Neural progenitor cell (in vitro differentiated cells): ENCODE results near the gene PSMA1. TPM values are rescaled to one million over a fixed set of nuclear protein-coding genes. Genes with fewer than 3 reads are reported as not detected.

Source experiments
- DNase-seq: peaks from one replicate; pipeline ENCODE4 v3.0.0-alpha.2; 2016; ENCODE audit warnings: low spot score
- H2AFZ ChIP-seq: fragments of 200-600 bp; sonication (generic); replicated peaks from 2 replicates; pipeline ENCODE4 v1.6.1; 2016; ENCODE audit warnings: antibody characterized with exemption
- H3F3A ChIP-seq: fragments of 200-600 bp; sonication (generic); 2 replicates; pipeline ENCODE4 v1.6.1; 2016; ENCODE audit warnings: antibody characterized with exemption, low read depth
- H3K27ac ChIP-seq: fragments of 200-600 bp; sonication (generic); 2 replicates; pipeline ENCODE4 v1.5.1; 2016; ENCODE audit warnings: mild to moderate bottlenecking
- H3K27me3 ChIP-seq: fragments of 200-600 bp; sonication (generic); 2 replicates; pipeline ENCODE4 v1.6.1; 2016; ENCODE audit warnings: mild to moderate bottlenecking, moderate library complexity
- H3K36me3 ChIP-seq: fragments of 200-600 bp; sonication (generic); 2 replicates; pipeline ENCODE4 v1.5.1; 2016
- H3K4me1 ChIP-seq: fragments of 200-600 bp; sonication (generic); 2 replicates; pipeline ENCODE4 v1.6.1; 2016; ENCODE audit warnings: mixed run types
- H3K4me2 ChIP-seq: fragments of 200-600 bp; sonication (generic); 2 replicates; pipeline ENCODE4 v1.6.1; 2016
- H3K4me3 ChIP-seq: fragments of 200-600 bp; sonication (generic); 2 replicates; pipeline ENCODE4 v1.5.1; 2016
- H3K79me2 ChIP-seq: fragments of 200-600 bp; sonication (generic); 2 replicates; pipeline ENCODE4 v1.6.1; 2016; ENCODE audit warnings: low read depth
- H3K9ac ChIP-seq: fragments of 200-600 bp; sonication (generic); 2 replicates; pipeline ENCODE4 v1.6.1; 2016
- H3K9me3 ChIP-seq: fragments of 200-600 bp; sonication (generic); 2 replicates; pipeline ENCODE4 v1.5.1; 2016; ENCODE audit warnings: low read depth
- H4K20me1 ChIP-seq: fragments of 200-600 bp; sonication (generic); 2 replicates; pipeline ENCODE4 v1.6.1; 2016; ENCODE audit warnings: low read depth
- H3K27ac Mint-ChIP-seq: 3 replicates; pipeline ENCODE4 v1.8.0; 2021; ENCODE audit warnings: mixed read lengths
- H3K27me3 Mint-ChIP-seq: 2 replicates; pipeline ENCODE4 v1.8.0; 2022; ENCODE audit warnings: low read depth, mild to moderate bottlenecking, inconsistent platforms, moderate library complexity, mixed read lengths; ENCODE audit not compliant: insufficient read depth
- H3K36me3 Mint-ChIP-seq: 3 replicates; pipeline ENCODE4 v1.8.0; 2021; ENCODE audit warnings: mixed read lengths
- H3K4me1 Mint-ChIP-seq: 3 replicates; pipeline ENCODE4 v1.8.0; 2021; ENCODE audit warnings: mixed read lengths
- H3K4me3 Mint-ChIP-seq: 3 replicates; pipeline ENCODE4 v1.8.0; 2021; ENCODE audit warnings: mild to moderate bottlenecking, moderate library complexity, mixed read lengths
- H3K9me3 Mint-ChIP-seq: 3 replicates; pipeline ENCODE4 v1.8.0; 2020; ENCODE audit warnings: mixed read lengths
- EZH2 ChIP-seq: fragments of 200-600 bp; sonication (generic); IDR thresholded peaks from 2 replicates; pipeline ENCODE4 v1.6.1; 2017; ENCODE audit warnings: antibody characterized with exemption, mild to moderate bottlenecking, moderate library complexity
- EZH2phosphoT487 ChIP-seq: fragments of 200-600 bp; sonication (generic); IDR thresholded peaks from 2 replicates; pipeline ENCODE4 v1.6.1; 2017; ENCODE audit warnings: antibody characterized with exemption
- total RNA-seq: library from RNA; depleted of rRNA; stranded (reverse); fragments of >200 nt; gene quantifications from 2 replicates; pipeline ENCODE4 v1.2.3, GENCODE V29; 2015; ENCODE audit warnings: low replicate concordance
- TF ChIP-seq, protein P1 (sequence below): fragments of 200-600 bp; sonication (generic); IDR thresholded peaks from 2 replicates; pipeline ENCODE4 v1.5.1; 2017; ENCODE audit warnings: antibody characterized with exemption, mild to moderate bottlenecking

The PSMA1 gene
- total RNA-seq, 1 donor from 2014 or later, result 271 TPM

DNA sequence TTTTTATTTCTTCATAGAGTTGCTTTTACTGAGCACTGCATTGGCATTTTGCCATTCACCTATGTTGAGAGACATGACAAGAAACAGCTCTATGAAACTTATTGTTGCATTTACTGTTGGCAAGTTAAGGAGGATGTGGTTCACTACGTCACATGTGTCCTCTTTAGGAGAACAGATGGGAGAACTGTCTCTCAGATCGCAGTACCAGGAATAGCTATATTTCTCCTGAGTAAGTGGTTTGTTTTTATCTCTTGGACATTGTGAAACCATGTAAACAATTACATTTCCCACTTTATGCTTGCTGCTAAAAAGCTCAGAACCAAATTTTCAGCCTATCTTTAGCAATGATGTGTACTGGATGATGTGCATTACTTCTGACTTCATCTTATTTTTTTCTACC is 34.8 kb upstream of the PSMA1 start:
- no peak overlapping the region for H3K4me3 Mint-ChIP-seq
- no peaks in the 10 kb centered on the region for H3K9me3 Mint-ChIP-seq
- Histone ChIP-seq H3K27me3 (no peaks in the 10 kb centered on the region), H3K4me1 (no peaks in the 10 kb centered on the region), H3K4me2 (no peak overlapping the region), H3K9ac (no peak overlapping the region), H3K4me3 (no peak overlapping the region), H3F3A (no peaks in the 10 kb centered on the region), H3K36me3 (no peaks in the 10 kb centered on the region), H3K27ac (no peak overlapping the region), H3K79me2 (no peaks in the 10 kb centered on the region), H4K20me1 (no peaks in the 10 kb centered on the region), H2AFZ (no peak overlapping the region), H3K9me3 (no peaks in the 10 kb centered on the region)
- TF ChIP-seq, protein P1, sequence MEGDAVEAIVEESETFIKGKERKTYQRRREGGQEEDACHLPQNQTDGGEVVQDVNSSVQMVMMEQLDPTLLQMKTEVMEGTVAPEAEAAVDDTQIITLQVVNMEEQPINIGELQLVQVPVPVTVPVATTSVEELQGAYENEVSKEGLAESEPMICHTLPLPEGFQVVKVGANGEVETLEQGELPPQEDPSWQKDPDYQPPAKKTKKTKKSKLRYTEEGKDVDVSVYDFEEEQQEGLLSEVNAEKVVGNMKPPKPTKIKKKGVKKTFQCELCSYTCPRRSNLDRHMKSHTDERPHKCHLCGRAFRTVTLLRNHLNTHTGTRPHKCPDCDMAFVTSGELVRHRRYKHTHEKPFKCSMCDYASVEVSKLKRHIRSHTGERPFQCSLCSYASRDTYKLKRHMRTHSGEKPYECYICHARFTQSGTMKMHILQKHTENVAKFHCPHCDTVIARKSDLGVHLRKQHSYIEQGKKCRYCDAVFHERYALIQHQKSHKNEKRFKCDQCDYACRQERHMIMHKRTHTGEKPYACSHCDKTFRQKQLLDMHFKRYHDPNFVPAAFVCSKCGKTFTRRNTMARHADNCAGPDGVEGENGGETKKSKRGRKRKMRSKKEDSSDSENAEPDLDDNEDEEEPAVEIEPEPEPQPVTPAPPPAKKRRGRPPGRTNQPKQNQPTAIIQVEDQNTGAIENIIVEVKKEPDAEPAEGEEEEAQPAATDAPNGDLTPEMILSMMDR, result no peak
- no peak for TF ChIP-seq EZH2
- no peak for TF ChIP-seq EZH2phosphoT487
- H3K36me3 Mint-ChIP-seq, result peaks cover 2% of the 10 kb centered on the region
- H3K27ac Mint-ChIP-seq, result no peak overlapping the region
- no peaks in the 10 kb centered on the region for H3K27me3 Mint-ChIP-seq
- no peaks in the 10 kb centered on the region for H3K4me1 Mint-ChIP-seq
- no peak for DNase-seq

DNA sequence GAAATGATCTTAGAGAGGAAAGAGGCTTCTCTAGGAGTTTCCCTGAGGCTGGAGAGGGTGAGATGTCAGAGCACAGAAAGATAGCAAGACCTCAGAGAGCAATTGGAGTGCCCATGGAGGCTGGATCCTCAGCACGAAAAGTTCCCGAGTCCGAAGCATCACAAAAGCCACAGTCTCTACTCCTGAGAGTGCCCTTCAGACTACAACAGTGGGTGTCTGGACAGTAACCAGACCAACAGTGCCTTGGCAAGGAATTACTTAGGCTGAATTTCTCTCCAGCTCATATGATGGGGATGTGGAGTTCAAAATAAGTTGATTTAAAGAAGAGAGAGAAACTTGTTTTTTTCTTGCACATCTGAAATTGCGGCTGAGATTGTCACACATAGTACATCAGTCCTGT is 31.9 kb upstream of the PSMA1 start:
- DNase-seq, result no peak
- H3K36me3 Mint-ChIP-seq, result no peaks in the 10 kb centered on the region
- Histone ChIP-seq H3K79me2 (no peaks in the 10 kb centered on the region), H3F3A (no peaks in the 10 kb centered on the region), H2AFZ (no peak overlapping the region), H3K27ac (no peak overlapping the region), H3K36me3 (no peaks in the 10 kb centered on the region), H4K20me1 (no peaks in the 10 kb centered on the region), H3K4me1 (no peaks in the 10 kb centered on the region), H3K9me3 (no peaks in the 10 kb centered on the region), H3K4me2 (no peak overlapping the region), H3K27me3 (no peaks in the 10 kb centered on the region), H3K9ac (no peak overlapping the region), H3K4me3 (no peak overlapping the region)
- H3K4me1 Mint-ChIP-seq, result no peaks in the 10 kb centered on the region
- no peak overlapping the region for H3K4me3 Mint-ChIP-seq
- H3K9me3 Mint-ChIP-seq, result no peaks in the 10 kb centered on the region
- TF ChIP-seq EZH2 (no peak), EZH2phosphoT487 (no peak)
- TF ChIP-seq, protein P1, result no peak
- H3K27ac Mint-ChIP-seq, result no peak overlapping the region
- H3K27me3 Mint-ChIP-seq, result no peaks in the 10 kb centered on the region

DNA sequence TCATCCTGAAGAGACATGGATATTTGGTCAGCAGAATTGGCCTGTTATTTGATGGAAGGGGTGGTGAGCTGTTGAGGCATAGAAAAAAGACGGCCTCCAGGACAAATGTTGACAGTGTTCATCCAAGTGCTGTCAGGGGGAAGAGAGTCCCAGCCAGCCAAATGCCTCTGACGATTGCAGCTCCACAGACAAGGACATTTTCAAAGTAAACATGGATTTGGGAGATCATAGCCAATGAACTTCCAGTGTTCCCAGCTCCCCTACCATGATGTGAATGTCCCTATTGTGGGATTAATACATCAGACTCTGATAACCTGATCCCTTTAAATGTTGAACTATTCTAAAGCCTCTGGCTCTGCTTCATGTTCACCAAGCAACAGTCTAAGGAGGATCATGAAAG is 31.2 kb upstream of the PSMA1 start:
- H3K9me3 ChIP-seq, result no peaks in the 10 kb centered on the region
- no peaks in the 10 kb centered on the region for H3F3A ChIP-seq
- H2AFZ ChIP-seq, result no peak overlapping the region
- no peak overlapping the region for H3K4me3 Mint-ChIP-seq
- no peak for DNase-seq
- H3K4me3 ChIP-seq, result no peak overlapping the region
- no peak overlapping the region for H3K9ac ChIP-seq
- no peaks in the 10 kb centered on the region for H3K36me3 Mint-ChIP-seq
- H3K36me3 ChIP-seq, result no peaks in the 10 kb centered on the region
- H3K79me2 ChIP-seq, result no peaks in the 10 kb centered on the region
- TF ChIP-seq EZH2 (no peak), EZH2phosphoT487 (no peak)
- H4K20me1 ChIP-seq, result no peaks in the 10 kb centered on the region
- no peaks in the 10 kb centered on the region for H3K27me3 Mint-ChIP-seq
- H3K4me1 ChIP-seq, result no peaks in the 10 kb centered on the region
- H3K27me3 ChIP-seq, result no peaks in the 10 kb centered on the region
- no peak overlapping the region for H3K4me2 ChIP-seq
- no peaks in the 10 kb centered on the region for H3K9me3 Mint-ChIP-seq
- H3K4me1 Mint-ChIP-seq, result no peaks in the 10 kb centered on the region
- H3K27ac Mint-ChIP-seq, result no peak overlapping the region
- no peak overlapping the region for H3K27ac ChIP-seq

DNA sequence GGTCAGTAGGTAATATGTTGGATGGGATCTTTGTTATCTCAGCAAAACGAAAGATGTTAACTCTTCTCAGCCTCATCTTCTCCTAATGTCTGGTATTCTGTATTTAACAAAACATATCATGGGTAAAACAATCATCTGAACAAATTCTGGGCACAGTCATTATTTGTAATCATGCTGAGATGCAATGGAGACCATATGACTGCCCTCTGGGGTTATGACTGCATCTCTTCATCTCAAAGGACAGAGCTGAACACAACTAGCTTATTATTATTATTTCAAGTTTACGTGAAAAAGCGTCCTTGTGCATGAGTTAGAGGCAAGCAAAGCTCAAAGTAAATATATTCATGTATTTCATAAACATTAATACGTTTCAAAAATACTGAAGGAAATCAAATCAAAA is 29.7 kb upstream of the PSMA1 start:
- H3K79me2 ChIP-seq, result no peaks in the 10 kb centered on the region
- no peaks in the 10 kb centered on the region for H3F3A ChIP-seq
- Mint-ChIP-seq H3K4me1 (peaks cover 7% of the 10 kb centered on the region), H3K27me3 (no peaks in the 10 kb centered on the region), H3K36me3 (no peaks in the 10 kb centered on the region), H3K4me3 (no peak overlapping the region), H3K27ac (no peak overlapping the region), H3K9me3 (no peaks in the 10 kb centered on the region)
- H3K27ac ChIP-seq, result no peak overlapping the region
- H4K20me1 ChIP-seq, result no peaks in the 10 kb centered on the region
- TF ChIP-seq, protein P1, result no peak
- TF ChIP-seq EZH2phosphoT487 (no peak), EZH2 (no peak)
- no peak overlapping the region for H3K4me2 ChIP-seq
- no peaks in the 10 kb centered on the region for H3K27me3 ChIP-seq
- H3K9ac ChIP-seq, result no peak overlapping the region
- no peak for DNase-seq
- no peaks in the 10 kb centered on the region for H3K36me3 ChIP-seq
- H3K4me1 ChIP-seq, result no peaks in the 10 kb centered on the region
- no peaks in the 10 kb centered on the region for H3K9me3 ChIP-seq
- no peak overlapping the region for H3K4me3 ChIP-seq
- no peak overlapping the region for H2AFZ ChIP-seq
